Fibroblast of mammary gland (primary cell): ENCODE measurements around the gene LRRC8C.

Experiments
- DNase-seq: peaks from one replicate; pipeline ENCODE4 v3.0.0-alpha.2; 2010; ENCODE audit warnings: low read depth
- H3K4me3 ChIP-seq: 2 replicates; pipeline ENCODE4 v1.5.1; 2011; ENCODE audit warnings: low read depth, mild to moderate bottlenecking, low read length, moderate library complexity; ENCODE audit not compliant: control insufficient read depth
- CTCF ChIP-seq: conservative IDR thresholded peaks from 2 replicates; pipeline ENCODE4 v1.5.1; 2011; ENCODE audit warnings: low read depth, low read length, inconsistent platforms; ENCODE audit not compliant: control insufficient read depth, insufficient read depth

LRRC8C gene

GRCh38 chr1:89719502-89720306 lies 86.8 kb downstream of the LRRC8C start:
- no peak for TF ChIP-seq CTCF
- H3K4me3 ChIP-seq = no peak overlapping the region
- DNase-seq = peak; percentile 15

- no peak for TF ChIP-seq CTCF
- no peak overlapping the region for H3K4me3 ChIP-seq
- DNase-seq = no peak
Observed at GRCh38 chr1:89720839-89721238, 87.9 kb downstream of the LRRC8C start.

GRCh38 chr1:89721351-89721750 lies 88.4 kb downstream of the LRRC8C start:
- H3K4me3 ChIP-seq = no peak overlapping the region
- no peak for TF ChIP-seq CTCF
- peak; percentile 51 for DNase-seq

- TF ChIP-seq CTCF = no peak
- DNase-seq = no peak
- H3K4me3 ChIP-seq = no peak overlapping the region
Observed at GRCh38 chr1:89723144-89723543, 90.2 kb downstream of the LRRC8C start.

- H3K4me3 ChIP-seq = no peak overlapping the region
- peak; percentile 89 for DNase-seq
- TF ChIP-seq CTCF = no peak
Observed at GRCh38 chr1:89723863-89724262, 90.9 kb downstream of the LRRC8C start.

- no peak for TF ChIP-seq CTCF
- DNase-seq = peak; percentile 85
- H3K4me3 ChIP-seq = no peak overlapping the region
Observed at GRCh38 chr1:89724369-89725010, 91.6 kb downstream of the LRRC8C start.
